Endothelial cell of umbilical vein (primary cell): ENCODE measurements around the gene ADGRD1. TPM values are rescaled to one million over a fixed set of nuclear protein-coding genes. Genes with fewer than 3 reads are reported as not detected.

Experiments used
- BruUV-seq: library from RNA; stranded (reverse); fragments of 400-500 nt; replicated peaks from 2 replicates; lab custom pipeline; 2021; lab: Mats Ljungman, UMichigan
- CTCF ChIA-PET: fragments of 300-600, 350-600 bp; sonication (Branson Sonifier 250); formaldehyde crosslinking; loops from one replicate; lab custom pipeline; 2021; ENCODE audit warnings: antibody characterized with exemption, inconsistent platforms; lab: Charles Lee
- POLR2A ChIA-PET: fragments of 300-600, 350-600 bp; sonication (Branson Sonifier 250); formaldehyde crosslinking; loops from one replicate; lab custom pipeline; 2021; ENCODE audit warnings: antibody characterized with exemption, inconsistent platforms; lab: Charles Lee
- DNase-seq: peaks from one replicate; pipeline ENCODE4 v3.0.0-alpha.2; 2011; ENCODE audit warnings: low read depth, low spot score
- FAIRE-seq: peaks from 2 replicates; lab custom pipeline; 2011; peaks lifted over from hg19 to GRCh38; lab: Jason Lieb, UNC
- H2AFZ ChIP-seq: 2 replicates; pipeline ENCODE4 v1.6.0; 2012; ENCODE audit warnings: low read depth, low read length, control low read depth, inconsistent platforms
- H3K27ac ChIP-seq: 2 replicates; pipeline ENCODE4 v1.5.1; 2011; ENCODE audit warnings: low read depth, mild to moderate bottlenecking, control low read depth, low read length, moderate library complexity; ENCODE audit not compliant: insufficient read depth
- H3K27me3 ChIP-seq, 2 experiments: 2 replicates each; pipeline versions ENCODE4 v1.6.0 to v1.6.1; 2011; ENCODE audit warnings: low read length in 2 of 2, mixed read lengths in 1 of 2; ENCODE audit not compliant: control insufficient read depth in 2 of 2, insufficient read depth in 2 of 2
- H3K36me3 ChIP-seq, 2 experiments: 2 replicates in 1 of 2; 3 replicates in 1 of 2; pipeline ENCODE4 v1.5.1; 2011; ENCODE audit warnings: low read length in 2 of 2, mild to moderate bottlenecking in 1 of 2, moderate library complexity in 1 of 2; ENCODE audit not compliant: control insufficient read depth in 2 of 2, insufficient read depth in 2 of 2; ENCODE audit errors: extremely low read depth in 1 of 2
- H3K4me1 ChIP-seq: 3 replicates; pipeline ENCODE4 v1.5.1; 2011; ENCODE audit warnings: mild to moderate bottlenecking, low read length; ENCODE audit not compliant: control insufficient read depth, insufficient read depth; ENCODE audit errors: extremely low read depth
- H3K4me2 ChIP-seq: 2 replicates; pipeline ENCODE4 v1.6.1; 2011; ENCODE audit warnings: low read length, control low read depth, mixed read lengths; ENCODE audit not compliant: insufficient read depth
- H3K4me3 ChIP-seq, 3 experiments: fragments of 200-600 bp in 1 of 3; sonication (generic), shearing (Covaris generic) in 1 of 3; replicated peaks in 1 of 3; 2 replicates each; pipeline ENCODE4 v1.5.1; 2011 to 2016; ENCODE audit warnings: control low read depth in 3 of 3, low read length in 3 of 3, mild to moderate bottlenecking in 2 of 3, inconsistent platforms in 1 of 3, low read depth in 1 of 3, moderate library complexity in 1 of 3; ENCODE audit not compliant: insufficient read depth in 1 of 3
- H3K79me2 ChIP-seq: 2 replicates; pipeline ENCODE4 v1.6.0; 2012; ENCODE audit warnings: low read length, inconsistent platforms; ENCODE audit not compliant: control insufficient read depth, insufficient read depth
- H3K9ac ChIP-seq: replicated peaks from 2 replicates; pipeline ENCODE3; 2011; ENCODE audit warnings: low read length, control low read depth; ENCODE audit not compliant: insufficient read depth; ENCODE audit errors: extremely low read depth
- H3K9me1 ChIP-seq: replicated peaks from 3 replicates; pipeline ENCODE4 v1.6.0; 2011; ENCODE audit warnings: mild to moderate bottlenecking, low read length; ENCODE audit not compliant: control insufficient read depth, insufficient read depth; ENCODE audit errors: extremely low read depth
- H3K9me3 ChIP-seq: replicated peaks from 2 replicates; pipeline ENCODE4 v1.5.1; 2012; ENCODE audit warnings: low read length, inconsistent platforms; ENCODE audit not compliant: control insufficient read depth, insufficient read depth
- H4K20me1 ChIP-seq: replicated peaks from 2 replicates; pipeline ENCODE3; 2011; ENCODE audit warnings: mild to moderate bottlenecking, low read length; ENCODE audit not compliant: control insufficient read depth, insufficient read depth; ENCODE audit errors: extremely low read depth
- EZH2 ChIP-seq: IDR thresholded peaks from 2 replicates; pipeline ENCODE4 v1.6.1; 2012; ENCODE audit warnings: borderline replicate concordance, low read depth, mild to moderate bottlenecking, moderate library complexity, low read length, inconsistent platforms; ENCODE audit not compliant: severe bottlenecking
- FOS ChIP-seq: IDR thresholded peaks from 2 replicates; pipeline ENCODE4 v1.6.1; 2011; ENCODE audit warnings: mild to moderate bottlenecking, low read length, moderate library complexity, borderline replicate concordance; ENCODE audit not compliant: insufficient read depth
- GATA2 ChIP-seq: IDR thresholded peaks from 2 replicates; pipeline ENCODE4 v1.7.0; 2011; ENCODE audit warnings: low read depth, mild to moderate bottlenecking, moderate library complexity, mixed read lengths, low read length; ENCODE audit not compliant: insufficient read length, insufficient read depth
- JUN ChIP-seq: IDR thresholded peaks from 2 replicates; pipeline ENCODE4 v1.6.1; 2011; ENCODE audit warnings: borderline replicate concordance, low read depth; ENCODE audit not compliant: insufficient read length, insufficient read depth
- MYC ChIP-seq: IDR thresholded peaks from one replicate; pipeline ENCODE4 v1.6.1; 2011; ENCODE audit warnings: mild to moderate bottlenecking, low read depth, low read length
- POLR2A ChIP-seq: IDR thresholded peaks from 2 replicates; pipeline ENCODE4 v1.6.1; 2012; ENCODE audit warnings: low read depth, mild to moderate bottlenecking, control low read depth, low read length
- POLR2AphosphoS5 ChIP-seq: IDR thresholded peaks from 2 replicates; pipeline ENCODE4 v1.6.1; 2012; ENCODE audit warnings: low read depth, mild to moderate bottlenecking, control low read depth, low read length, moderate library complexity; ENCODE audit not compliant: insufficient read depth
- dilution Hi-C: fragments of 300-500 bp; cut with MboI; formaldehyde crosslinking; loops from one replicate; pipeline ENCODE4 v1.15.0; 2019; ENCODE audit warnings: low sequenced_read_pairs; ENCODE audit not compliant: extremely low pct_ligation_motif_present
- intact Hi-C: fragments of 100-400 bp; cut with micrococcal nuclease; formaldehyde crosslinking; loops from one replicate; pipeline ENCODE4 v1.10.0; 2022
- polyA plus RNA-seq, 4 experiments: library from polyadenylated mRNA; depleted of rRNA in 3 of 4; stranded (reverse) in 3 of 4; unstranded in 1 of 4; fragments of >200 nt; gene quantifications; 2 replicates each; pipeline versions ENCODE4 v1.2.1 to v1.2.3, GENCODE V29; 2011 to 2012; ENCODE audit warnings: missing spikeins in 1 of 4
- total RNA-seq: library from RNA; stranded (reverse); gene quantifications from 2 replicates; pipeline ENCODE4 v1.2.3, GENCODE V29; 2021
- TF ChIP-seq, protein P1 (sequence below), 2 donors: IDR thresholded peaks; 1 replicate in 1 of 2; 2 replicates in 1 of 2; pipeline ENCODE4 v1.5.1; 2011; ENCODE audit warnings: low read length in 2 of 2, mild to moderate bottlenecking in 2 of 2, moderate library complexity in 2 of 2, control low read depth in 1 of 2, inconsistent platforms in 1 of 2, low read depth in 1 of 2; ENCODE audit not compliant: insufficient read depth in 1 of 2; ENCODE audit errors: extremely low read depth in 1 of 2
- TF ChIP-seq, protein P2 (sequence below): IDR thresholded peaks from 2 replicates; pipeline ENCODE4 v1.6.1; 2011; ENCODE audit not compliant: insufficient read depth, insufficient read length

ADGRD1 gene
- total and polyA plus RNA-seq, 2 donors (not counting 3 experiments of a cell fraction or from before 2014, with no cell fraction given), result 0.07 TPM; not detected in 1

DNA sequence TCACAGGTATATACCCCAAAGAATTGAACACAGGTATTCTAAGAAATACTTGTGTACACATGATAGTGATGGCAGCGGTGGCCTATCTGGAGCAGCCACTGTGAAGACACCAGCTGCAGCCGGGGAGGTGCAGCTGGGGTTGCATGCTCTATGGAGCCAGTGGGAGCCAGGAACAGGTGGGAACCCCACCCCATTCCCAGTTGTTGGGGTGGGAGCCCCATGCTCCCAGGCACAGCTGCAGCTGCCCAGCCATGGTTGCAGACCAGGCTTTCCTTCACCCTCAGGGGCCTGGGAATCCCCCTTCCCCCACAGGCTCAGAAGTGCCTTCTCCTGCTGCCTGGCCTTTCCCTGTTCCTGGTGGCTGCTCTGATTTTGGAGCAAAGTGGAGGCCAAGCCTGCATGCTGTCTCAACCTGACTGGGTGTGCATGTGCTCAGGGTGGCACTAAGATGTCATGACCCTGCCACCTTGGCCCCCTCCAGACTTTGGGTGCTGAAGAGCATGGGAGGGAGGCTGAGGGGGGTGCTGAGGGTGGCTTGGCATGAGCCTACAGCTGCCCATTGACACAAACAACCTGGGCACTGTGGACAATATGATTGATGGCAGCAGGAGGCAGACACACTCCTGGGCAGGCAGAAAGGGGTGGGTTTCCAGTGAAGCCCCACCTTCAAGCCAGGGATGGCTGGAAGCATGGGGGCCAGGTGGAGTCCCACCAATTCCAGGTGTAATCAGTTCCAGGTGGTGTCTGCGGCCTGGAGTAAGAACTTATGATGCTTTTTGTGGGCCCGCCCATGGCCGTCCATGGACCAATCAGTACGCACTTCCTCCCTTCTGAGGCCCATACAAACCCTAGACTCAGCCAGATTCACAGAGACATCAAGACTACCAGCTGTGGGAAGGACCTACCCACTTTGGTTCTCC, 234.7 kb downstream of the ADGRD1 start:
- DNase-seq (no peak), FAIRE-seq (no peak)
- no peaks in the 10 kb centered on the region for H3K4me1 ChIP-seq
- CTCF ChIA-PET, result no interaction called here
- POLR2A ChIA-PET, result no interaction called here
- H3K4me2 ChIP-seq, result no peak overlapping the region
- dilution Hi-C loops (no loop called here), intact Hi-C loops (no loop called here)
- H3K9me3 ChIP-seq, result no peaks in the 10 kb centered on the region
- H3K27ac ChIP-seq, result no peak overlapping the region
- H3K36me3 ChIP-seq, result no peaks in the 10 kb centered on the region
- H3K4me3 ChIP-seq, result no peak overlapping the region
- H3K9ac ChIP-seq, result no peak overlapping the region
- no TSS peak for BruUV-seq
- no peaks in the 10 kb centered on the region for H3K79me2 ChIP-seq
- no peak overlapping the region for H2AFZ ChIP-seq
- TF ChIP-seq MYC, result no peak
- no peak for TF ChIP-seq JUN
- no peak for TF ChIP-seq FOS
- TF ChIP-seq POLR2A, result no peak
- TF ChIP-seq, protein P1, sequence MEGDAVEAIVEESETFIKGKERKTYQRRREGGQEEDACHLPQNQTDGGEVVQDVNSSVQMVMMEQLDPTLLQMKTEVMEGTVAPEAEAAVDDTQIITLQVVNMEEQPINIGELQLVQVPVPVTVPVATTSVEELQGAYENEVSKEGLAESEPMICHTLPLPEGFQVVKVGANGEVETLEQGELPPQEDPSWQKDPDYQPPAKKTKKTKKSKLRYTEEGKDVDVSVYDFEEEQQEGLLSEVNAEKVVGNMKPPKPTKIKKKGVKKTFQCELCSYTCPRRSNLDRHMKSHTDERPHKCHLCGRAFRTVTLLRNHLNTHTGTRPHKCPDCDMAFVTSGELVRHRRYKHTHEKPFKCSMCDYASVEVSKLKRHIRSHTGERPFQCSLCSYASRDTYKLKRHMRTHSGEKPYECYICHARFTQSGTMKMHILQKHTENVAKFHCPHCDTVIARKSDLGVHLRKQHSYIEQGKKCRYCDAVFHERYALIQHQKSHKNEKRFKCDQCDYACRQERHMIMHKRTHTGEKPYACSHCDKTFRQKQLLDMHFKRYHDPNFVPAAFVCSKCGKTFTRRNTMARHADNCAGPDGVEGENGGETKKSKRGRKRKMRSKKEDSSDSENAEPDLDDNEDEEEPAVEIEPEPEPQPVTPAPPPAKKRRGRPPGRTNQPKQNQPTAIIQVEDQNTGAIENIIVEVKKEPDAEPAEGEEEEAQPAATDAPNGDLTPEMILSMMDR (IDR thresholded peaks at IDR 0.05; ENCODE audit: extremely low read depth in 1 of 2, insufficient read depth in 1 of 2, low read depth in 1 of 2, low read length in 2 of 2), result no peak
- TF ChIP-seq EZH2, result no peak
- TF ChIP-seq, protein P2, sequence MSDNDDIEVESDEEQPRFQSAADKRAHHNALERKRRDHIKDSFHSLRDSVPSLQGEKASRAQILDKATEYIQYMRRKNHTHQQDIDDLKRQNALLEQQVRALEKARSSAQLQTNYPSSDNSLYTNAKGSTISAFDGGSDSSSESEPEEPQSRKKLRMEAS, result no peak
- TF ChIP-seq GATA2, result no peak
- no peak for TF ChIP-seq POLR2AphosphoS5
- no peaks in the 10 kb centered on the region for H3K9me1 ChIP-seq
- H4K20me1 ChIP-seq, result no peaks in the 10 kb centered on the region
- no peaks in the 10 kb centered on the region for H3K27me3 ChIP-seq
